Smooth muscle cell of the coronary artery (primary cell): ENCODE results near the gene PCGF2. TPM values are rescaled to one million over a fixed set of nuclear protein-coding genes. Genes with fewer than 3 reads are reported as not detected.

Experiments used
- total RNA-seq: library from RNA; depleted of rRNA; stranded (reverse); fragments of >200 nt; gene quantifications from 2 replicates; pipeline ENCODE4 v1.2.3, GENCODE V29; 2014; ENCODE audit warnings: low replicate concordance

The PCGF2 gene
- 1.5 and 5.3 TPM in 2 replicates for total RNA-seq

DNA sequence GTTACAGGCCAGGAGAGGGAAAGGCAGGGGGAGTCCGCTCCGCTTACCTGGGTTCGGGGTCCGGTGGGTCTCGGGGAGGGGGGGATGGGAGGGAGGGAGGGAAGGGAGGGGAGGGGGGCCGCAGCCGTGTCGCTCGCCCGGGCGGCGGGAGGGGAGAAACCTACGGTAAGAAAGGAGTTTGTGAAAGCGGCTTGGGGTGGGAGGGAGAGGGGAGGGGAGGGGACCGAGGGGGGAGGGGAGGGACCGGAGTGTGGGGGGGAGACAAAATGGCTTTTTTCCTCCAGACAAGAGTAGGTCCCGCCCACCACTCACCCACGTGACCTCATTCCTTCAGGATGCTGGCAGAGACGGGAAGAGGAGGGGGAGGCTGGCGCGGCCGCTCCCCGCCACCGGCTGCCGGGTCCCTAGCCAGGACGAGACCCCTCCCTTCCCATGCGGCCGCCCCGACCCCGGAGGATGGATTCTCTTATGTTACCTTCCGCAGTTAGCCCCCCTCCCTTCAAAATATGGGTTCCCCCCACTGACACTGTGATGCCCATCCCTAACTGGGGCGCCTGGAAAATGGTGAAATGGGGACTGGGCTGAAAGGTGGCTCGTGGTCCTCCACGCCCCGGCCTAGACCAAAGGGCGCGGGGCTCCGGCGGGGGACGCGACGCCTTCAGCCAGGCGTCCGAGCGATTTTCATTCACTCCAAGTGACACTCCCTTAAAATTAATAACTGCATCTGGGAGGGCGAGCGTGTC, at the start of gene PCGF2:
TSS of gene PCGF2 (minus strand) at position 188 of the 743 bp plus-strand sequence. CDS start 7,934 bp downstream, outside the sequence.

DNA sequence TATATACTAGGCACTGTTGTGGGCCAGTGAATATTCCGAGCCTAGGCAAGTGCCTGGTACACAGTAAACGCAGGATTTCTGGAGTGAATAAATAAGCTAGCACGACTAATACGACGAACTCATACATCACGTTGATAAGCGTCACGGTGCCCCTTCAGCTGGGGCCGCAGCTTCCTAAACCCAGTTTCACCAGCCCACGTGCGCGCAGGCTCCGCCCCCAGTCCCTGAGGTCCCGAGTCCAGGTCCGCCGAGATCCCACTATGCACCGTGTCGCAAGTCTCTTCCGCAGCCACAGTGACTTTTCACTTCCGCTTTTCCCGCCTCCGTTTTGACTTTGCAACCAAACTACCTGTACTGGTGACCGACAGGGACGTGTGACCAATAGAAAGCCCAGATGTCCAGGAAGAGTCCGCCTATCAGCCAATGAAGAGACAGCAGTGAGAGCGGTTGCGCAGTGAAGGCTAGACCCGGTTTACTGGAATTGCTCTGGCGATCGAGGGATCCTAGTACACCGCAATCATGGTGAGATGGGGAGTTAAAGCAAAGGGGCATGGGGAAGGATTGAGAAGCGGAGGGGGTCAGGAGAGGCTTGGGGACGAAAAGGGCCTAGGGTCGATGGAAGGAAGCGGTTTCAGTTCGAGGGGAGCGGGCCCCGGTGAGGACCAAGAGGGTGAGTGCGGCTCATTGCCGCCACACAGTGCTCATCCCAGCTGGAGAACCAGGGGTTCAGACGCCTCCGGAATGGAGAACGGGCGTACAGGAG, 4.4 kb upstream of the PCGF2 start, which contains the start of gene PSMB3:
TSS of gene PSMB3 (plus strand) at position 434 of the 763 bp plus-strand sequence. CDS start at position 520, 86 bp downstream.

DNA sequence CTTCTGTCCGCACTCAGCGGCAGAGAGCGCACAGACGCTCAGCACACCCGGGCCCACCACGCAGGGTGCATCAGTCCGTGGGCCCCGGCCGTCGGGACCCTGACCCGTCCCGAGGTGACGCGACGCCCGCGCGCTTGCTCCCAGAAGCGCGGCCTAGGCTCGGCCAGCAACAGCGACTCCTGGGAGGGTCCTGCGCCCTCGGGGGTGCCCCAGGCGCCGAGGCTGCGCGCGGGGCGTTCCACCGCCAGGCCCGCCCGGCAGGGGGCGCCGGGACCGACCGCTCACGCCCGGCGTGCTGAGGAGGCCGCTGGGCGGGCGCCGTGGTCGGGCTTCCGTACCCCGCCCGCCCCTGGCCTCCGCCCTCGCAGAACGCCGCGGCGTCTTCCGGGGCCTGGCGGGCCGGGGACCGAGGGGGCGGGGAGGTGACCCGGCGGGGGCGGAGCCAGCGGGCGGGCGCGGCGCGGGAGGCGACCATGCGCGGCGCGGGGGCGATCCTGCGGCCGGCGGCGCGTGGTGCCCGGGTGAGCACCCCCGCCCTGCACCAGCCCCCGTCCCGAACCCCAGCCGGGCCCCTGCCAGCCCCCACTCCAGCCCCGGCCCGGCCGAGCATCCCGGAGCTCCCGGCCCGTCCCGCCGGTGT, 18.1 kb downstream of the PCGF2 start, which contains the start of gene CISD3:
TSS of gene CISD3 (plus strand) at position 456 of the 640 bp plus-strand sequence. CDS start at position 474, 18 bp downstream.

DNA sequence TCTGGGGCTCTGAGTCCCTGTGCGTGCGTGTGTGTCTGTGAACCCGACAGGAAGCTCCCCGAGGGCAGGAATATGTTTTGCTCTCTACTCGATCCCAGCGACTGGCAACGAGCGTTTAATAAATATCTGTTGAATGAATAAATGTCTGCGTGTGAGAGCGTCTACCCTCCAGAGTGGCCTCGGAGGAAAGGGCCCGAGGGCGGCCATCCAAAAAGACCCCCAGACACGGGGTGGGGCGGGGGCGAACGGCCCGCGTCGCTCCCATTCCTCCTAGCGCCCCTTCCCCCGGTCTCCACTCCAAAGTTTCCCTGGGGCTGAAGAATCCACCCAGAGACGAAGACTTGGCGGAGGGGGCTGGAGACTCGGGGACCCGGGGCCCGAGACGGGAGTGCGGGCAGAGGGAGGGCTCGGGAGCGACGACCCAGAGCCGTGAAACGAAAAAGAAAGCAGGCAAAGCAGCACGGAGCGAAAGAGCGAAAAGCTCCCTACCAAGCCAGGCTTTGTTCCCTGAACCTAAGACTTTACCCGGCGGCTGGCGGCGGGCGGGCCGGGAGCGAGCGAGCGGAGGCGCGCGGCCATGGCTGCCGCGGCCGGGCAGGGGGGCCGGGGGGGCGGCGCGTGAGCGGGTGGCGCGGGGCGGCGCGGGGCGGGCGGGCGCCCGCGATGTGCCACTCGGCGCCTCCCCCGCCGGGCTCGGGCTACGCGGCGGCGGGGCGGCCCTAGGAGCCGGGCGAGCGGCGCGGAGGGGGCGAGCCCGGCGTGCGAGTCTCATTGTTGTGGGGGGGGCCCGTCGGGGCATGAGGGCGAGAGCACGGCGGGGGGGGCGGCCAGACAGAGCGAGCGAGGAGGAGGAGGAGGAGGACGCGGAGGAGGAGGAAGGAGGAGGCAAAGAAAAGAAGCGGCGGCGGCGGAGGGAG, 43.3 kb downstream of the PCGF2 start, which contains the start of gene MLLT6:
TSS of gene MLLT6 (plus strand) at position 668 of the 917 bp plus-strand sequence. CDS start 360 bp downstream, outside the sequence.

Other genes starting within 250 kb of the PCGF2 start
- gene SRCIN1, start 142.4 kb downstream of the PCGF2 start, total RNA-seq = under 0.01 and 0.12 TPM in 2 replicates
- gene EPOP, start 73.4 kb downstream of the PCGF2 start, total RNA-seq = 0.12 and 0.90 TPM in 2 replicates
- 17.1 and 44.8 TPM in 2 replicates for gene MLLT6, start 43.1 kb downstream of the PCGF2 start, total RNA-seq
- 1.8 and 4.5 TPM in 2 replicates for gene CISD3, start 18.0 kb downstream of the PCGF2 start, total RNA-seq
- 453 and 499 TPM in 2 replicates for gene PSMB3, start 4.4 kb upstream of the PCGF2 start, total RNA-seq
- 38.9 and 90.7 TPM in 2 replicates for gene PIP4K2B, start 51.2 kb upstream of the PCGF2 start, total RNA-seq
- gene CWC25, start 77.0 kb upstream of the PCGF2 start, total RNA-seq = 6.6 and 8.1 TPM in 2 replicates
- gene RPL23, start 105.4 kb upstream of the PCGF2 start, total RNA-seq = 3,022 and 3,163 TPM in 2 replicates
- gene LASP1, start 121.7 kb upstream of the PCGF2 start, total RNA-seq = 72.4 and 76.5 TPM in 2 replicates
- gene FBXO47, start 219.1 kb upstream of the PCGF2 start, total RNA-seq = under 0.01 TPM in 1 of 2 replicates, not detected in the other